GM12873 (cell line): ENCODE results near the gene NPY5R.

ENCODE experiments used
- CTCF ChIP-seq: IDR thresholded peaks from 2 replicates; pipeline ENCODE4 v1.5.1; 2012; ENCODE audit warnings: low read depth, mild to moderate bottlenecking, moderate library complexity, low read length, control low read depth; ENCODE audit not compliant: insufficient read depth; ENCODE audit errors: missing control alignments

The NPY5R gene

GRCh38 chr4:163343604-163344146 is at the start of gene NPY5R:
TSS of gene NPY5R (plus strand) at chr4:163343892. CDS start at chr4:163350274, 6,382 bp downstream.
- no peak for TF ChIP-seq CTCF

GRCh38 chr4:163295138-163295537 is 48.6 kb upstream of the NPY5R start:
- no peak for TF ChIP-seq CTCF

DNA sequence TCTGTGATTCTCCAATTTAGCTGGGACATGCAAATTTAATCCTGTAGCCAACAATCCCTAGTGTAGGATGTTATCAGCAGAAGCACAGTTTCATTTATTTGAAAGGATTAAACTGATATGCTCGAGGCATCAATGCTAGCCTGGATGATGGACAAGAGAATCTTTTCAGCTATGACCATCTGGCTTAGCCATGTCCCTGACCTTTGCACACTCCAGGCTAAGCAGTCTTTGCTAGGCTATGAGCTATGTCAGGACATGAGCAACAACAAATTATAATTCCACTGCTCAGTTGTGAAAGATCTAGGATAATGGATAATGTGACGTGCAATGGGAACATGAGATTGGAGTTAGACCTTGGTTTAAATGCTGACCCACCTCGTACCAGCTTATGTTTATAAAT is 43.2 kb upstream of the NPY5R start:
- no peak for TF ChIP-seq CTCF

DNA sequence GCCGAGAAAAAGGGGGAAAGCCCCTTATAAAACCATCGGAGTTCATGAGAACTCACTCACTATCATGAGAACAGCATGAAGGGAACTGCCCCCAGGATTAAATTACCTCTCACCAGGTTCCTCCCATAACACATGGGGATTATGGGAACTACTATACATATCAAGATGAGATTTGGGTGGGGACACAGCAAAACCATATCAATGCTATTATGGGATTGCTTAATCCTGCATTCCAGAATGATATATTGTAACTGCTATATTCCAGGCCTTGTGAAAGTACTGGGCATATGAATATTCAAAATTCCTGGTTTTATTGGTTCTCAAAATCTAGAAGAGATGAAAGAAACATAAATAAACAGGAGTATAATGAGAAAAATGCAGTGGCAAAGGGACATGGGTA is 40.6 kb upstream of the NPY5R start:
- no peak for TF ChIP-seq CTCF

DNA sequence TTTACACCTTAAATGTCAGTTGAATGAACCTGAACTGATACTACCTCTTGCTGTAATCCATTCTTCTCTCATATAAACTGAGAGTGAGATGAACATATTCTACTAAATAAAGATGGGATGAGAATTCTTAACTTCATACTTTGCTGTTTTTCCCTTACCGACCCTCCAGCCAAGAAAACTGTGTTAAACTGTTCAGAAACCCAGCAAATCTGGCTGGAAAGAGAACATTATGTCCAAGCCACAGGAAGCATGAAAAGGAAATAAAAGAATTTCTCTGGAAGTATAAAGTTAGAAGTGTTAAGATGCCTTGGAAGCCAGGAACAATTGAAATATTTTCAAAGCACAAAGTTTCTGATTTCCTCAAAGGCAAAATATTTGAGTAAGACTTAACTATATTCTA is 34.2 kb upstream of the NPY5R start:
- no peak for TF ChIP-seq CTCF

GRCh38 chr4:163317110-163317509 is 26.6 kb upstream of the NPY5R start:
- TF ChIP-seq CTCF, result no peak

GRCh38 chr4:163330916-163331628 is 12.6 kb upstream of the NPY5R start:
- no peak for TF ChIP-seq CTCF
